ENCODE measurements around the gene LAMC1.

LAMC1 gene

GRCh38 chr1:183022202-183023145 lies 746 bp upstream of the LAMC1 start (continued):
- peak; percentile 80 for TF ChIP-seq ZBTB26 (tag by site-specific recombination; optimal IDR thresholded peaks at IDR 0.05)
- TF ChIP-seq KLF7 (tag by site-specific recombination; IDR thresholded peaks at IDR 0.05; ENCODE audit: borderline replicate concordance), result peak; percentile 48; the same call in 1 of the 2 replicates
- TF ChIP-seq ZNF394 (tag by site-specific recombination; IDR thresholded peaks at IDR 0.05; ENCODE audit: borderline replicate concordance), result peak; percentile 47; the same call in 1 of the 2 replicates
- peak; percentile 46; the same call in 1 of the 2 replicates for TF ChIP-seq ZNF792 (tag by site-specific recombination; IDR thresholded peaks at IDR 0.05)
- peak; percentile 73 for TF ChIP-seq ZFP69B (tag by site-specific recombination; IDR thresholded peaks at IDR 0.05)
- peak; percentile 74; the same call in 1 of the 2 replicates for TF ChIP-seq ZNF561 (tag by site-specific recombination; IDR thresholded peaks at IDR 0.05; ENCODE audit: borderline replicate concordance)
- no peak for TF ChIP-seq ZNF16 (tag by site-specific recombination; IDR thresholded peaks at IDR 0.05; ENCODE audit: low read depth)
- peak; percentile 69 for TF ChIP-seq ZNF692 (tag by site-specific recombination; IDR thresholded peaks at IDR 0.05)
- no peak for TF ChIP-seq HIC1 (tag by site-specific recombination; IDR thresholded peaks at IDR 0.05)
- no peak for TF ChIP-seq ZNF248 (tag by site-specific recombination; IDR thresholded peaks at IDR 0.05)
- peak; percentile 79 for TF ChIP-seq BCL6B (tag by site-specific recombination; IDR thresholded peaks at IDR 0.05)
- no peak for TF ChIP-seq PRDM4 (tag by site-specific recombination; IDR thresholded peaks at IDR 0.05)
- TF ChIP-seq HOXC10 (CRISPR knock-in tag; IDR thresholded peaks at IDR 0.05), result no peak
- TF ChIP-seq MEIS1 (CRISPR knock-in tag; IDR thresholded peaks at IDR 0.05; ENCODE audit: borderline replicate concordance), result no peak
- no peak for TF ChIP-seq ZNF529 (tag by site-specific recombination; IDR thresholded peaks at IDR 0.05; ENCODE audit: insufficient replicate concordance)
- TF ChIP-seq ZNF114 (tag by site-specific recombination; IDR thresholded peaks at IDR 0.05), result no peak
- no peak for TF ChIP-seq ZNF747 (tag by site-specific recombination; IDR thresholded peaks at IDR 0.05)
- TF ChIP-seq ZNF423 (tag by site-specific recombination; IDR thresholded peaks at IDR 0.05), result peak; percentile 88
- TF ChIP-seq ZNF324 (tag by site-specific recombination; IDR thresholded peaks at IDR 0.05), result no peak
- no peak for TF ChIP-seq ZNF624 (tag by site-specific recombination; IDR thresholded peaks at IDR 0.05)
- no peak for TF ChIP-seq ZNF416 (tag by site-specific recombination; IDR thresholded peaks at IDR 0.05)
- TF ChIP-seq ZSCAN18 (tag by site-specific recombination; IDR thresholded peaks at IDR 0.05), result no peak
- TF ChIP-seq AEBP2 (tag by site-specific recombination; IDR thresholded peaks at IDR 0.05; ENCODE audit: borderline replicate concordance), result no peak
- no peak for TF ChIP-seq ZNF202 (tag by site-specific recombination; IDR thresholded peaks at IDR 0.05; ENCODE audit: borderline replicate concordance)
- TF ChIP-seq ZNF391 (tag by site-specific recombination; IDR thresholded peaks at IDR 0.05; ENCODE audit: borderline replicate concordance, low read depth), result peak; percentile 18; the same call in 1 of the 2 replicates
- TF ChIP-seq RBAK (tag by site-specific recombination; IDR thresholded peaks at IDR 0.05), result no peak
- TF ChIP-seq BCL11A (tag by site-specific recombination; IDR thresholded peaks at IDR 0.05; ENCODE audit: low read depth), result peak; percentile 70

Measured in HEK293 (cell line).